ENCODE data around the gene EHF.
"Not testable (repeated sequence)": the region's sequence is repeated elsewhere in the genome, so short reads cannot be mapped to it uniquely, and the experiment has no call there.

EHF gene

GRCh38 chr11:34671117-34671516, 50.2 kb downstream of the EHF start:
- DNase-seq (ENCODE audit: low read depth): no peak

- DNase-seq (ENCODE audit: low read depth): no peak
Measured at GRCh38 chr11:34671946-34672345, 51.1 kb downstream of the EHF start.

GRCh38 chr11:34674038-34674437, 53.1 kb downstream of the EHF start:
- no peak for DNase-seq (ENCODE audit: low read depth)

- DNase-seq (ENCODE audit: low read depth): no peak
Measured at GRCh38 chr11:34676227-34676626, 55.3 kb downstream of the EHF start.

- DNase-seq (ENCODE audit: low read depth): no peak
Measured at GRCh38 chr11:34679681-34680080, 58.8 kb downstream of the EHF start.

- DNase-seq (ENCODE audit: low read depth): no peak
Measured at GRCh38 chr11:34680206-34680605, 59.3 kb downstream of the EHF start.

DNA sequence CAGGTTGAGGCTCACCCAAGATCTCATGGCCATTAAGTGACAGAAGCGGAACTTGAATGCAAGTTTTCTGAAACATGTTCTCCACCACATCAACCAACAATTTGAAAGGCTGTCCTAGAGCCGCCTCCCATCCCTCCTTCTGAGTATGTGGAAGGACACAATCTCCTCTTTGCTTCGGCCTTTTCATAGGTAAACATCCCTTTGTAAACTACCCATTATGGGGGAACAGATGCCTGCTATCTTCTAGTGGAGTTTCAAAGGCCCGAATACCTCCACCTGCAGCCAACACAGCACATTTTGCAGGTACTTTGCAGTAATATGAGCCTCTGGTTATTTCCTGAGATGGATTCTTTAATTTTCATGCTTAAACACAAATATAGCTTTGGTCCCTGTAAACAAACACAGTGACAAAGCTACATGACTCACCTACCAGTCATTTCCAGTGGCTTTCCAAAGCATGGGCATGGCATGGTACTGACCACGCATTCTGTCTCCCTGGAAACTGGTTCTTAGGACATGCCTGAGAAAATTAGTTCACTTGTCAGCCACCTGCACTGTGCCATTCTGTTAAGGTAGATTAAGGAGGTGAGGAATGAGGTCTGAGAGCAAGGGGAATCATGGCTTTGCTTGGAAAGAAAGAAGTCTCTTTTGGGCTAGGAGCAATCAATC, 60.2 kb downstream of the EHF start:
- no peak for DNase-seq (ENCODE audit: low read depth)

GRCh38 chr11:34682825-34683224, 61.9 kb downstream of the EHF start:
- DNase-seq (ENCODE audit: low read depth): no peak

GRCh38 chr11:34683396-34683795, 62.5 kb downstream of the EHF start:
- no peak for DNase-seq (ENCODE audit: low read depth)

- DNase-seq (ENCODE audit: low read depth): no peak
Measured at GRCh38 chr11:34685864-34686263, 65.0 kb downstream of the EHF start.

GRCh38 chr11:34692299-34692698, 71.4 kb downstream of the EHF start:
- DNase-seq (ENCODE audit: low read depth): not testable (repeated sequence)

- no peak for DNase-seq (ENCODE audit: low read depth)
Measured at GRCh38 chr11:34696862-34697261, 76.0 kb downstream of the EHF start.

DNA sequence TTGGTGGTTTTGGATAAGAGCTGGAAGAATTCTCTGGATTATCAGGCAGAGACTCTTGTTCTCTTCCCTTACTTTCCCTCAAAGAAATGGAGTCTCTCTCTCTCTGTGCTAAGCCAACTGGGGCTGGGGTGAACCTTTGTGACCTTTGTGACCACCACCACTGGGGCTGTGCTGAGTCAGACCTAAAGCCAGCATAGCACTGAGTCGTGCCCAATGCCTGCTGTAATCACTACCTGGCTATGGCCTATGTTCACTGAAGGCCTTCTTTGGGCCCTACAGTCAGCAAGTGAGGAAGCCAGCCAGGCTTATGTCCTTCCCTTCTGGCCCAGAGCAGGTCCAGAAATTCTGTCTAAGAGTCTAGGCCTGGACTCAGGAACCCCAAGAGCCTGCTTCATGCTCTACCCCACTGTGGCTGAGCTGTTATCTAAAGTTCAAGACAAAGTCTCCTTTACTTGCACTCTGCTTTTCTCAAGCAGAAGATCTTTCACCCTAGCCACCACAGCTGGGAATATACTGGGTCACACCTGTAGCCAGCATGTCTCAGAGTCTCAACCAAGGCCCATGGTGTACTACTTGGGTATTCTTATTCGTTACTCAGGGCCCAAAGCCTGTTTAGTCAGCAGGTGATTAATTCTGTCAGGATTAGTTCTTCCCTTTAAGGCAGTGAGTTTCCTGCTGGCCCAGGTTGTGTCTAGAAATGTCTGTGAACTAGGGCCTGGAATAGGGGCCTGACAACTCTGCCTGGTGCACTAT, 86.0 kb downstream of the EHF start:
- DNase-seq (ENCODE audit: low read depth): no peak

- no peak for DNase-seq (ENCODE audit: low read depth)
Measured at GRCh38 chr11:34707462-34707840, 86.6 kb downstream of the EHF start.
